Vagina (tissue), 2 donors: ENCODE measurements around the gene PRICKLE1.

Source experiments
- POLR2A ChIP-seq, 2 donors: fragments of 450-650 bp; IDR thresholded peaks; one replicate each; pipeline ENCODE4 v1.6.1; 2017; ENCODE audit warnings: antibody characterized with exemption in 2 of 2, mild to moderate bottlenecking in 2 of 2, moderate library complexity in 2 of 2
- POLR2AphosphoS5 ChIP-seq, 2 donors: sonication (generic); formaldehyde crosslinking; IDR thresholded peaks; one replicate each; pipeline ENCODE4 v1.9.0; 2017; ENCODE audit warnings: antibody characterized with exemption in 2 of 2, mild to moderate bottlenecking in 2 of 2, low read depth in 1 of 2; ENCODE audit not compliant: insufficient read depth in 1 of 2
- TF ChIP-seq, protein P1 (sequence below), 3 experiments: fragments of 450-650 bp in 2 of 3; fragments of 200-600 bp in 1 of 3; sonication (generic) in 1 of 3; IDR thresholded peaks; one replicate each; pipeline ENCODE4 v1.5.1; 2017 to 2019; ENCODE audit warnings: antibody characterized with exemption in 3 of 3, mild to moderate bottlenecking in 2 of 3, moderate library complexity in 2 of 3

DNA sequence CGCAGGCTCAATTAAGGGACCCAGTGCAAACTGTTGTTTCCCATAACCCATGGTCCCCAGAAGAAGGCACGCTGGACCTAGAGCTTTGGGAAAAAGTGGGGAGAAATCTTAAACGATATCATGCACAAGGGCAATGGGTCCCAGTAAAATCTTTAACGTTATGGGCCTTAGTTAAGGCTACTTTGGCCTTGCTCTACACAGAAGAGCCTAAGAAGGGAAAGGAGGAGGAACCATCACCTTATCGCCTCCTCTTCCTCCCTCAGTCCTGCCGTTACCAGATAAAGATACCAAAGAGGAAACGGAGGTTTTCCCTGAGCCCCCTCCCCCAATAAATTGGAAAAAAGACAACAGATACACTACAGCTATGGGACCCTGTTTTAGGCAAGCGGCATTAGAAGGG lies 146.7 kb downstream of the PRICKLE1 start:
- TF ChIP-seq, protein P1, sequence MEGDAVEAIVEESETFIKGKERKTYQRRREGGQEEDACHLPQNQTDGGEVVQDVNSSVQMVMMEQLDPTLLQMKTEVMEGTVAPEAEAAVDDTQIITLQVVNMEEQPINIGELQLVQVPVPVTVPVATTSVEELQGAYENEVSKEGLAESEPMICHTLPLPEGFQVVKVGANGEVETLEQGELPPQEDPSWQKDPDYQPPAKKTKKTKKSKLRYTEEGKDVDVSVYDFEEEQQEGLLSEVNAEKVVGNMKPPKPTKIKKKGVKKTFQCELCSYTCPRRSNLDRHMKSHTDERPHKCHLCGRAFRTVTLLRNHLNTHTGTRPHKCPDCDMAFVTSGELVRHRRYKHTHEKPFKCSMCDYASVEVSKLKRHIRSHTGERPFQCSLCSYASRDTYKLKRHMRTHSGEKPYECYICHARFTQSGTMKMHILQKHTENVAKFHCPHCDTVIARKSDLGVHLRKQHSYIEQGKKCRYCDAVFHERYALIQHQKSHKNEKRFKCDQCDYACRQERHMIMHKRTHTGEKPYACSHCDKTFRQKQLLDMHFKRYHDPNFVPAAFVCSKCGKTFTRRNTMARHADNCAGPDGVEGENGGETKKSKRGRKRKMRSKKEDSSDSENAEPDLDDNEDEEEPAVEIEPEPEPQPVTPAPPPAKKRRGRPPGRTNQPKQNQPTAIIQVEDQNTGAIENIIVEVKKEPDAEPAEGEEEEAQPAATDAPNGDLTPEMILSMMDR (IDR thresholded peaks at IDR 0.05), result no peak
- no peak for TF ChIP-seq POLR2AphosphoS5 (IDR thresholded peaks at IDR 0.05; ENCODE audit: insufficient read depth in 1 of 2, low read depth in 1 of 2)
- no peak for TF ChIP-seq POLR2A (IDR thresholded peaks at IDR 0.05)
